ENCODE data around the gene SMG1. TPM values are rescaled to one million over a fixed set of nuclear protein-coding genes. Genes with fewer than 3 reads are reported as not detected.

SMG1 gene
- total and polyA plus RNA-seq, 10 of the 15 experiments (the other 5 are each of a cell fraction or from before 2014, with no cell fraction given) = 3.9 to 66.7 (median 37.0) TPM

DNA sequence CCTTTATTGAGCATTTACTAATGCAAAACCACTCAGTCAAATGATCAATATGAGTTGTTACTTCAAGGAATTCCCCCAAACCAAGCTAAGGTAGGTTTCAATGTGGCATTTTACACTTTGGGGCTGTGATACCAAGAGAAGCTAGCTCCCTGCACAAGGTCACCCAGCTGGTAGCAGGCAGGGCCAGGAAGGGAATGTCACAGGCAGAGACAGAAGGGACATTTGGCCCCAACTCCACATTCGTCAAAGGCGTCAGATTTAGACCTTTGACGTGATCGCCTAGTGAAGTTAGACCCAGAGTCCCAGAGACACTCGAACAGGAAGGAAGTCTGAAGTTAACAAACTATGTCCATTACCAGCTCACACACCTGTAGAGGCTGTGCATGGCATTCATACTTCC is 5.5 kb upstream of the SMG1 start (continued):
- TF ChIP-seq ELK1 (IDR thresholded peaks at IDR 0.05; ENCODE audit: low read depth, low read length) (no peak), SIX5 (IDR thresholded peaks at IDR 0.05; ENCODE audit: low read depth, low read length, severe bottlenecking) (no peak), MYB (IDR thresholded peaks at IDR 0.05; ENCODE audit: borderline replicate concordance, low read depth, low read length) (no peak), NFYB (IDR thresholded peaks at IDR 0.05; ENCODE audit: insufficient read depth, low read depth, low read length) (no peak), SMARCA5 (IDR thresholded peaks at IDR 0.05) (no peak), ATF3 (IDR thresholded peaks at IDR 0.05; ENCODE audit: borderline replicate concordance, extremely low read depth, low read depth, low read length) (no peak), SMAD5 (IDR thresholded peaks at IDR 0.05; ENCODE audit: low read depth) (no peak), IKZF1 (conservative IDR thresholded peaks at IDR 0.05) (peak; percentile 67; the same call in 1 of the 2 replicates), EED (IDR thresholded peaks at IDR 0.05; ENCODE audit: low read depth) (peak; percentile 71; the same call in 1 of the 2 replicates), POU2F2 (IDR thresholded peaks at IDR 0.05; ENCODE audit: borderline replicate concordance, low read depth, low read length) (no peak), CREM (IDR thresholded peaks at IDR 0.05; ENCODE audit: low read depth) (no peak), RB1 (IDR thresholded peaks at IDR 0.05; ENCODE audit: borderline replicate concordance) (no peak), MTA3 (IDR thresholded peaks at IDR 0.05; ENCODE audit: borderline replicate concordance, low read length) (no peak), SPI1 (IDR thresholded peaks at IDR 0.05; ENCODE audit: borderline replicate concordance, insufficient read depth, low read depth, low read length) (peak; percentile 27; the same call in 1 of the 2 replicates), TARDBP (IDR thresholded peaks at IDR 0.05; ENCODE audit: borderline replicate concordance) (no peak), ZNF384 (IDR thresholded peaks at IDR 0.05; ENCODE audit: borderline replicate concordance, low read depth, low read length) (no peak), FOXM1 (IDR thresholded peaks at IDR 0.05; ENCODE audit: low read depth, low read length) (no peak), MAX (IDR thresholded peaks at IDR 0.05; ENCODE audit: low read depth, low read length) (no peak), STAT3 (IDR thresholded peaks at IDR 0.05; ENCODE audit: low read depth, low read length) (no peak), ZNF622 (IDR thresholded peaks at IDR 0.05) (no peak), YY1 (IDR thresholded peaks at IDR 0.05; ENCODE audit: low read depth, low read length) (no peak), CHD4 (IDR thresholded peaks at IDR 0.05) (no peak), NFXL1 (IDR thresholded peaks at IDR 0.05; ENCODE audit: borderline replicate concordance) (no peak)
- TF ChIP-seq, protein P1, sequence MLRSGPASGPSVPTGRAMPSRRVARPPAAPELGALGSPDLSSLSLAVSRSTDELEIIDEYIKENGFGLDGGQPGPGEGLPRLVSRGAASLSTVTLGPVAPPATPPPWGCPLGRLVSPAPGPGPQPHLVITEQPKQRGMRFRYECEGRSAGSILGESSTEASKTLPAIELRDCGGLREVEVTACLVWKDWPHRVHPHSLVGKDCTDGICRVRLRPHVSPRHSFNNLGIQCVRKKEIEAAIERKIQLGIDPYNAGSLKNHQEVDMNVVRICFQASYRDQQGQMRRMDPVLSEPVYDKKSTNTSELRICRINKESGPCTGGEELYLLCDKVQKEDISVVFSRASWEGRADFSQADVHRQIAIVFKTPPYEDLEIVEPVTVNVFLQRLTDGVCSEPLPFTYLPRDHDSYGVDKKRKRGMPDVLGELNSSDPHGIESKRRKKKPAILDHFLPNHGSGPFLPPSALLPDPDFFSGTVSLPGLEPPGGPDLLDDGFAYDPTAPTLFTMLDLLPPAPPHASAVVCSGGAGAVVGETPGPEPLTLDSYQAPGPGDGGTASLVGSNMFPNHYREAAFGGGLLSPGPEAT (IDR thresholded peaks at IDR 0.05; ENCODE audit: low read depth) = peak; percentile 64; the same call in 1 of the 2 replicates
- TF ChIP-seq, protein P2, sequence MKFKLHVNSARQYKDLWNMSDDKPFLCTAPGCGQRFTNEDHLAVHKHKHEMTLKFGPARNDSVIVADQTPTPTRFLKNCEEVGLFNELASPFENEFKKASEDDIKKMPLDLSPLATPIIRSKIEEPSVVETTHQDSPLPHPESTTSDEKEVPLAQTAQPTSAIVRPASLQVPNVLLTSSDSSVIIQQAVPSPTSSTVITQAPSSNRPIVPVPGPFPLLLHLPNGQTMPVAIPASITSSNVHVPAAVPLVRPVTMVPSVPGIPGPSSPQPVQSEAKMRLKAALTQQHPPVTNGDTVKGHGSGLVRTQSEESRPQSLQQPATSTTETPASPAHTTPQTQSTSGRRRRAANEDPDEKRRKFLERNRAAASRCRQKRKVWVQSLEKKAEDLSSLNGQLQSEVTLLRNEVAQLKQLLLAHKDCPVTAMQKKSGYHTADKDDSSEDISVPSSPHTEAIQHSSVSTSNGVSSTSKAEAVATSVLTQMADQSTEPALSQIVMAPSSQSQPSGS (IDR thresholded peaks at IDR 0.05; ENCODE audit: low read length) = no peak
- TF ChIP-seq, protein P3, sequence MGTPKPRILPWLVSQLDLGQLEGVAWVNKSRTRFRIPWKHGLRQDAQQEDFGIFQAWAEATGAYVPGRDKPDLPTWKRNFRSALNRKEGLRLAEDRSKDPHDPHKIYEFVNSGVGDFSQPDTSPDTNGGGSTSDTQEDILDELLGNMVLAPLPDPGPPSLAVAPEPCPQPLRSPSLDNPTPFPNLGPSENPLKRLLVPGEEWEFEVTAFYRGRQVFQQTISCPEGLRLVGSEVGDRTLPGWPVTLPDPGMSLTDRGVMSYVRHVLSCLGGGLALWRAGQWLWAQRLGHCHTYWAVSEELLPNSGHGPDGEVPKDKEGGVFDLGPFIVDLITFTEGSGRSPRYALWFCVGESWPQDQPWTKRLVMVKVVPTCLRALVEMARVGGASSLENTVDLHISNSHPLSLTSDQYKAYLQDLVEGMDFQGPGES (IDR thresholded peaks at IDR 0.05) = no peak

Data from GM12878 (cell line).